CD4-positive, alpha-beta T cell treated with Interleukin-21 for 1 hour (primary cell): ENCODE data around the gene CRIM1.

ENCODE experiments used
- DNase-seq: peaks from one replicate; pipeline ENCODE4 v3.0.0-alpha.2; 2020

Gene CRIM1

GRCh38 chr2:36490749-36491148, 135.2 kb downstream of the CRIM1 start:
- no peak for DNase-seq

- DNase-seq, result no peak
Measured at GRCh38 chr2:36492216-36492945, 136.8 kb downstream of the CRIM1 start.

GRCh38 chr2:36493306-36493705, 137.7 kb downstream of the CRIM1 start:
- DNase-seq, result no peak

GRCh38 chr2:36497570-36498163, 142.1 kb downstream of the CRIM1 start:
- DNase-seq, result no peak

GRCh38 chr2:36499128-36499820, 143.7 kb downstream of the CRIM1 start:
- no peak for DNase-seq

GRCh38 chr2:36500072-36500471, 144.5 kb downstream of the CRIM1 start:
- no peak for DNase-seq

- no peak for DNase-seq
Measured at GRCh38 chr2:36502081-36502480, 146.5 kb downstream of the CRIM1 start.

- peak; percentile 34 for DNase-seq
Measured at GRCh38 chr2:36507408-36507812, 151.8 kb downstream of the CRIM1 start.

GRCh38 chr2:36509075-36509474, 153.5 kb downstream of the CRIM1 start:
- DNase-seq, result no peak

- no peak for DNase-seq
Measured at GRCh38 chr2:36511858-36512603, 156.5 kb downstream of the CRIM1 start.

- no peak for DNase-seq
Measured at GRCh38 chr2:36512705-36513104, 157.1 kb downstream of the CRIM1 start.

- no peak for DNase-seq
Measured at GRCh38 chr2:36513661-36514060, 158.1 kb downstream of the CRIM1 start.

- DNase-seq, result no peak
Measured at GRCh38 chr2:36515538-36515937, 160.0 kb downstream of the CRIM1 start.

- DNase-seq, result no peak
Measured at GRCh38 chr2:36516136-36516870, 160.7 kb downstream of the CRIM1 start.

GRCh38 chr2:36520431-36520830, 164.9 kb downstream of the CRIM1 start:
- DNase-seq, result no peak

GRCh38 chr2:36523153-36523552, 167.6 kb downstream of the CRIM1 start:
- no peak for DNase-seq

- DNase-seq, result no peak
Measured at GRCh38 chr2:36525245-36525644, 169.7 kb downstream of the CRIM1 start.

GRCh38 chr2:36526226-36526625, 170.6 kb downstream of the CRIM1 start:
- no peak for DNase-seq

GRCh38 chr2:36528274-36528673, 172.7 kb downstream of the CRIM1 start:
- DNase-seq, result no peak

- no peak for DNase-seq
Measured at GRCh38 chr2:36528766-36529392, 173.3 kb downstream of the CRIM1 start.

GRCh38 chr2:36530178-36530982, 174.8 kb downstream of the CRIM1 start:
- DNase-seq, result no peak
